Measurements from ENCODE around the gene TUT4.

Gene TUT4

GRCh38 chr1:52423771-52424170 is 129.1 kb downstream of the TUT4 start:
- TF ChIP-seq EZH2phosphoT487 (IDR thresholded peaks at IDR 0.05; ENCODE audit: low read depth) = no peak
- TF ChIP-seq CTCF (IDR thresholded peaks at IDR 0.05; ENCODE audit: low read depth, low read length) = no peak
- Histone ChIP-seq H3K9ac (ENCODE audit: low read length) (no peak overlapping the region), H3K9me3 (ENCODE audit: insufficient read depth, low read length) (no peaks in the 10 kb centered on the region), H3K79me2 (ENCODE audit: low read length) (no peaks in the 10 kb centered on the region), H2AFZ (ENCODE audit: low read depth, low read length) (no peak overlapping the region), H3K36me3 (replicated peaks; ENCODE audit: low read depth, low read length) (peaks cover 10% of the 10 kb centered on the region), H3K4me2 (ENCODE audit: low read length) (no peak overlapping the region), H3K27ac (ENCODE audit: low read length) (no peak overlapping the region), H3K27me3 (ENCODE audit: low read depth, low read length) (no peaks in the 10 kb centered on the region), H4K20me1 (ENCODE audit: insufficient read depth, low read length) (no peaks in the 10 kb centered on the region), H3K4me1 (ENCODE audit: low read length) (no peaks in the 10 kb centered on the region), H3K4me3 (ENCODE audit: low read length) (no peak overlapping the region)

DNA sequence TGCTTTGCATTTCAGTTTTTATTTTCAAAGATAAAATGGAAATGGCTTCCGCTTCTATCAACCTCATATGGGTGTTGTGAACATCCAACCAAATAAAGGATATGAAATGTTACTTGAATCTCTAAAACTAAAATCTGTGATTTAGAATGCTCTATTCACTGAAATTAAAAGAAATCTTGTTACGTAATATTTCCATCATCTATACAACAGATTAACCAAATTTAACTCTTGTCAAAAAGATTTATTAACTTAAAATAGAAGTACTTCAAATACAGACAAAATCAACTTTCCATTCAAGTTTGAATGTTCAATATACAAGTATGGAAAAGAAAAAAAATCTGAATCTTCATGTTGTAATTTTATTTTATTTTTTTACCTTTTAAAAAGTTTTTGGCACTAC is 129.8 kb downstream of the TUT4 start:
- Histone ChIP-seq H3K36me3 (replicated peaks; ENCODE audit: low read depth, low read length) (peaks cover 17% of the 10 kb centered on the region), H3K27ac (ENCODE audit: low read length) (no peak overlapping the region), H3K4me2 (ENCODE audit: low read length) (no peak overlapping the region), H3K79me2 (ENCODE audit: low read length) (no peaks in the 10 kb centered on the region), H3K4me1 (ENCODE audit: low read length) (no peaks in the 10 kb centered on the region), H3K9me3 (ENCODE audit: insufficient read depth, low read length) (no peaks in the 10 kb centered on the region), H3K9ac (ENCODE audit: low read length) (no peak overlapping the region), H3K4me3 (ENCODE audit: low read length) (no peak overlapping the region), H2AFZ (ENCODE audit: low read depth, low read length) (no peak overlapping the region), H4K20me1 (ENCODE audit: insufficient read depth, low read length) (no peaks in the 10 kb centered on the region), H3K27me3 (ENCODE audit: low read depth, low read length) (no peaks in the 10 kb centered on the region)
- TF ChIP-seq CTCF (IDR thresholded peaks at IDR 0.05; ENCODE audit: low read depth, low read length) (no peak), EZH2phosphoT487 (IDR thresholded peaks at IDR 0.05; ENCODE audit: low read depth) (no peak)

GRCh38 chr1:52420713-52421112 is 132.2 kb downstream of the TUT4 start:
- peaks cover 20% of the 10 kb centered on the region for H3K36me3 ChIP-seq (replicated peaks; ENCODE audit: low read depth, low read length)
- TF ChIP-seq EZH2phosphoT487 (IDR thresholded peaks at IDR 0.05; ENCODE audit: low read depth) (no peak), CTCF (IDR thresholded peaks at IDR 0.05; ENCODE audit: low read depth, low read length) (no peak)
- H2AFZ ChIP-seq (ENCODE audit: low read depth, low read length) = no peak overlapping the region

DNA sequence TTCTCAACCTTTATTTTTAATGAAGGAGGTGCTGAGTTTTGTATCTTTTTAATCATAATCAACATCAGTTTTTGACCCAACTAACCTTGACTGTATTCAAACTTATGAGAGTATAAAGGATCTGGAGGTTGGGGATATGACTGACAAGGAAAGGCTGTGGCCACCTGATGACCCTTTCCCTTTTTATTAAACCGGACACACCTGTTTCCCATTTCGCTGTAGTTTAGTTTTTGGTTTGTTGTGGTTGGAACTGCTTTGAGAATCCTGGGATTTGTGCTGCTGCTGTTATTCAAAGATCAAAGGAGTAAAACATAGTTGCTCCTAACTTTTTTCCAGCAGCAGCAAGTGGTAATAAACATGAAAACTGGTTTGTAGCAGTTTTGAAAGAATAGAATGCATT is 136.1 kb downstream of the TUT4 start:
- Histone ChIP-seq H2AFZ (ENCODE audit: low read depth, low read length) (no peak overlapping the region), H3K9me3 (ENCODE audit: insufficient read depth, low read length) (no peaks in the 10 kb centered on the region), H3K9ac (ENCODE audit: low read length) (no peak overlapping the region), H3K27ac (ENCODE audit: low read length) (no peak overlapping the region), H3K27me3 (ENCODE audit: low read depth, low read length) (no peaks in the 10 kb centered on the region), H3K36me3 (replicated peaks; ENCODE audit: low read depth, low read length) (peaks cover 37% of the 10 kb centered on the region), H3K4me1 (ENCODE audit: low read length) (peaks cover 8% of the 10 kb centered on the region), H4K20me1 (ENCODE audit: insufficient read depth, low read length) (no peaks in the 10 kb centered on the region), H3K4me2 (ENCODE audit: low read length) (no peak overlapping the region), H3K79me2 (ENCODE audit: low read length) (no peaks in the 10 kb centered on the region), H3K4me3 (ENCODE audit: low read length) (no peak overlapping the region)
- TF ChIP-seq EZH2phosphoT487 (IDR thresholded peaks at IDR 0.05; ENCODE audit: low read depth) = no peak
- TF ChIP-seq CTCF (IDR thresholded peaks at IDR 0.05; ENCODE audit: low read depth, low read length) = no peak

More at GRCh38 chr1:52420713-52421112, 132.2 kb downstream of the TUT4 start:
- no peak overlapping the region for H3K9ac ChIP-seq (ENCODE audit: low read length)
- H3K27me3 ChIP-seq (ENCODE audit: low read depth, low read length) = no peaks in the 10 kb centered on the region
- no peak overlapping the region for H3K27ac ChIP-seq (ENCODE audit: low read length)
- H3K9me3 ChIP-seq (ENCODE audit: insufficient read depth, low read length) = no peaks in the 10 kb centered on the region
- H3K4me2 ChIP-seq (ENCODE audit: low read length) = no peak overlapping the region
- H3K4me1 ChIP-seq (ENCODE audit: low read length) = no peaks in the 10 kb centered on the region
- no peak overlapping the region for H3K4me3 ChIP-seq (ENCODE audit: low read length)
- H3K79me2 ChIP-seq (ENCODE audit: low read length) = no peaks in the 10 kb centered on the region
- H4K20me1 ChIP-seq (ENCODE audit: insufficient read depth, low read length) = no peaks in the 10 kb centered on the region

All from OCI-LY3 (cell line).